IMR-90 (cell line): ENCODE results near the gene SLC25A21. TPM values are rescaled to one million over a fixed set of nuclear protein-coding genes. Genes with fewer than 3 reads are reported as not detected.
A peak's percentile ranks its signal among the peaks of the same experiment; 100 is the strongest.

ENCODE experiments used
- ATAC-seq: fragments of 200-7000 bp; cut with Tn5 transposase; 2 replicates; pipeline ENCODE4 v1.9.1; 2020; ENCODE audit warnings: low read depth, mild to moderate bottlenecking, moderate library complexity
- BruUV-seq: library from RNA; stranded (reverse); fragments of 400-500 nt; replicated peaks from 2 replicates; lab custom pipeline; 2021; lab: Mats Ljungman, UMichigan
- CTCF ChIA-PET: fragments of 300-600 bp; formaldehyde crosslinking; extraction: SDS; loops from one replicate; lab custom pipeline; 2021; ENCODE audit warnings: antibody characterized with exemption; lab: Yijun Ruan, JAX
- POLR2A ChIA-PET: fragments of 300-600 bp; sonication (Branson Sonifier 250); formaldehyde crosslinking; loops from one replicate; lab custom pipeline; 2022; ENCODE audit warnings: antibody characterized with exemption; ENCODE audit not compliant: unreplicated experiment; lab: Charles Lee
- DNase-seq: peaks from one replicate; pipeline ENCODE4 v3.0.0; 2013
- H2AFZ ChIP-seq: replicated peaks from 2 replicates; pipeline ENCODE3; 2013; ENCODE audit warnings: low read length, mild to moderate bottlenecking; ENCODE audit not compliant: poor library complexity
- H2AK5ac ChIP-seq: 2 replicates; pipeline ENCODE4 v1.6.1; 2013; ENCODE audit warnings: low read depth, low read length, inconsistent platforms
- H2AK9ac ChIP-seq: replicated peaks from 2 replicates; pipeline ENCODE3; 2013; ENCODE audit warnings: mild to moderate bottlenecking, low read depth, low read length, moderate library complexity; ENCODE audit not compliant: poor library complexity
- H2BK120ac ChIP-seq: 2 replicates; pipeline ENCODE4 v1.6.1; 2013; ENCODE audit warnings: low read depth, low read length, inconsistent platforms
- H2BK15ac ChIP-seq: 3 replicates; pipeline ENCODE4 v1.6.1; 2013; ENCODE audit warnings: low read depth, low read length, inconsistent platforms
- H2BK20ac ChIP-seq: 2 replicates; pipeline ENCODE4 v1.6.1; 2013; ENCODE audit warnings: low read depth, mild to moderate bottlenecking, inconsistent platforms, low read length, moderate library complexity
- H2BK5ac ChIP-seq: 2 replicates; pipeline ENCODE4 v1.6.1; 2013; ENCODE audit warnings: mild to moderate bottlenecking, low read depth, low read length, inconsistent platforms; ENCODE audit not compliant: poor library complexity, severe bottlenecking
- H3K14ac ChIP-seq: replicated peaks from 2 replicates; pipeline ENCODE4 v1.6.1; 2013; ENCODE audit warnings: low read depth, low read length, inconsistent platforms
- H3K18ac ChIP-seq: 2 replicates; pipeline ENCODE4 v1.6.1; 2013; ENCODE audit warnings: low read depth, low read length, control low read depth
- H3K23ac ChIP-seq: 2 replicates; pipeline ENCODE4 v1.6.1; 2013; ENCODE audit warnings: low read depth, low read length, inconsistent platforms
- H3K27ac ChIP-seq: 2 replicates; pipeline ENCODE4 v1.5.1; 2013; ENCODE audit warnings: mild to moderate bottlenecking, control low read depth, low read length; ENCODE audit not compliant: insufficient read depth
- H3K27me3 ChIP-seq: 2 replicates; pipeline ENCODE4 v1.6.1; 2013; ENCODE audit warnings: low read length; ENCODE audit not compliant: control insufficient read depth, insufficient read depth
- H3K36me3 ChIP-seq: 2 replicates; pipeline ENCODE4 v1.6.1; 2013; ENCODE audit warnings: low read length, mixed read lengths; ENCODE audit not compliant: control insufficient read depth, insufficient read depth
- H3K4ac ChIP-seq: 2 replicates; pipeline ENCODE4 v1.6.1; 2013; ENCODE audit warnings: low read depth, low read length, inconsistent platforms
- H3K4me1 ChIP-seq: 2 replicates; pipeline ENCODE4 v1.6.1; 2013; ENCODE audit warnings: low read length, mixed read lengths; ENCODE audit not compliant: control insufficient read depth, insufficient read depth
- H3K4me2 ChIP-seq: 2 replicates; pipeline ENCODE4 v1.6.1; 2013; ENCODE audit warnings: low read depth, mild to moderate bottlenecking, control low read depth, low read length, moderate library complexity
- H3K4me3 ChIP-seq: 2 replicates; pipeline ENCODE4 v1.5.1; 2013; ENCODE audit warnings: low read depth, mild to moderate bottlenecking, control low read depth, low read length, moderate library complexity; ENCODE audit not compliant: insufficient read depth
- H3K56ac ChIP-seq: 2 replicates; pipeline ENCODE4 v1.6.1; 2013; ENCODE audit warnings: low read length, inconsistent platforms; ENCODE audit not compliant: insufficient read depth; ENCODE audit errors: extremely low read depth
- H3K79me1 ChIP-seq, 2 experiments: 2 replicates each; pipeline ENCODE4 v1.6.1; 2013; ENCODE audit warnings: low read length in 2 of 2, inconsistent platforms in 1 of 2, low read depth in 1 of 2
- H3K9ac ChIP-seq: 2 replicates; pipeline ENCODE4 v1.6.1; 2013; ENCODE audit warnings: low read depth, low read length, control low read depth
- H3K9me1 ChIP-seq: 2 replicates; pipeline ENCODE4 v1.6.1; 2013; ENCODE audit warnings: low read length, inconsistent platforms; ENCODE audit not compliant: insufficient read depth
- H3K9me3 ChIP-seq: 2 replicates; pipeline ENCODE4 v1.6.1; 2013; ENCODE audit warnings: low read length; ENCODE audit not compliant: control insufficient read depth, insufficient read depth
- H4K20me1 ChIP-seq: 2 replicates; pipeline ENCODE4 v1.6.1; 2013; ENCODE audit warnings: low read length, inconsistent platforms; ENCODE audit not compliant: insufficient read depth
- H4K5ac ChIP-seq: 2 replicates; pipeline ENCODE4 v1.6.1; 2013; ENCODE audit warnings: mild to moderate bottlenecking, low read depth, low read length, control low read depth
- H4K8ac ChIP-seq, 2 experiments: 2 replicates each; pipeline ENCODE4 v1.6.1; 2013; ENCODE audit warnings: low read depth in 2 of 2, low read length in 2 of 2, control low read depth in 1 of 2, inconsistent platforms in 1 of 2
- H4K91ac ChIP-seq: 2 replicates; pipeline ENCODE4 v1.6.1; 2013; ENCODE audit warnings: low read depth, low read length, inconsistent platforms; ENCODE audit not compliant: insufficient read depth
- BHLHE40 ChIP-seq: fragments of 150-350 bp; IDR thresholded peaks from 2 replicates; pipeline ENCODE4 v1.6.1; 2016; ENCODE audit warnings: mild to moderate bottlenecking, low read depth, low read length
- CHD1 ChIP-seq: IDR thresholded peaks from 2 replicates; pipeline ENCODE4 v1.6.1; 2012; ENCODE audit warnings: low read depth, low read length, improper control_type of control experiment
- FOS ChIP-seq: fragments of 150-350 bp; IDR thresholded peaks from 2 replicates; pipeline ENCODE4 v1.6.1; 2016; ENCODE audit warnings: low read depth, low read length
- POLR2A ChIP-seq: IDR thresholded peaks from 2 replicates; pipeline ENCODE4 v1.6.1; 2012; ENCODE audit warnings: mild to moderate bottlenecking, low read depth, low read length
- RAD21 ChIP-seq: IDR thresholded peaks from 2 replicates; pipeline ENCODE4 v1.6.1; 2012; ENCODE audit warnings: low read length, improper control_type of control experiment
- WGBS, 2 experiments: methylation state at CpG; one replicate each; pipeline versions ENCODE4 v1.1.5 to v1.1.7; 2013; ENCODE audit warnings: missing lambda C conversion rate in 2 of 2; ENCODE audit not compliant: insufficient read length in 1 of 2; ENCODE audit errors: extremely low coverage in 2 of 2; 5-methylcytosine and 5-hydroxymethylcytosine counted together
- dilution Hi-C: fragments of 300-500 bp; cut with HindIII; formaldehyde crosslinking; loops from one replicate; pipeline ENCODE4 v1.14.3; 2018; ENCODE audit warnings: low sequenced_read_pairs; ENCODE audit not compliant: unreplicated experiment
- in situ Hi-C: fragments of 300-500 bp; cut with MboI; formaldehyde crosslinking; loops from 3 replicates; pipeline ENCODE4 v1.14.3; 2019; ENCODE audit warnings: low sequenced_read_pairs, inconsistent platforms, mixed read lengths
- intact Hi-C: fragments of 100-400 bp; cut with micrococcal nuclease; formaldehyde crosslinking; loops from 2 replicates; pipeline ENCODE4 v1.10.0; 2022
- polyA plus RNA-seq, 3 experiments: library from polyadenylated mRNA; depleted of rRNA; stranded (reverse); fragments of >200 nt; gene quantifications; 2 replicates each; pipeline ENCODE4 v1.2.3, GENCODE V29; 2012; ENCODE audit warnings: low replicate concordance in 1 of 3
- total RNA-seq: library from RNA; depleted of rRNA; stranded (reverse); fragments of >200 nt; gene quantifications from 2 replicates; pipeline ENCODE4 v1.2.3, GENCODE V29; 2012

Gene SLC25A21
- total and polyA plus RNA-seq, 2 of the 4 experiments (the other 2 are of a cell fraction): 0.62 to 0.90 TPM

DNA sequence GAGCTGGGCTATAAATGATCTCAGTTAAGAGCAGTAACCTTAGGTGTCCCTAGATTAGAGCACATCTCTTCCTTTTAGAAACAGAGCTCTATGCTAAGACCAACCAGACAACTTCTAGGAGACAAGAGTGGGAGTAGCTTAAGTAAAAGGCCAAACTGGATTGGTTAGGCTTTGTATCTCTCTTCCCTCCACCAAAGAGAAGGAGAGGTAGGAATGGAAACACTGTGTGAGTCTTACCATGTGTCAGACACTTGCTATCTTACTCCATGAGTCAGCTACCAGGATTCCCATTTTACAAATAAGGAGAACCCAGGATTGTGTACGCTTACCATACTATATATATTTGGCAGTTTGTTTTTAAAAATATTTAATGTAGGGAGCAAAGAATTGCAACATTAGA, 387.9 kb downstream of the SLC25A21 start:
- Histone ChIP-seq H3K36me3 (no peaks in the 10 kb centered on the region), H2BK20ac (no peak overlapping the region), H3K4me1 (no peaks in the 10 kb centered on the region), H4K20me1 (no peaks in the 10 kb centered on the region), H3K9me3 (0 out of 2 replicates have a peak, but pooled peaks cover 1% of the 10 kb centered on the region), H3K9me1 (no peaks in the 10 kb centered on the region), H2AK5ac (no peak overlapping the region), H4K8ac (no peak overlapping the region), H3K4me3 (no peak overlapping the region), H3K14ac (no peak overlapping the region), H4K5ac (no peak overlapping the region), H3K56ac (no peak overlapping the region), H3K23ac (no peak overlapping the region), H3K9ac (no peak overlapping the region), H2BK5ac (no peak overlapping the region), H3K27ac (no peak overlapping the region), H3K4ac (no peak overlapping the region), H2AFZ (no peak overlapping the region), H2BK120ac (no peak overlapping the region), H4K91ac (no peak overlapping the region), H3K4me2 (no peak overlapping the region), H2AK9ac (no peak overlapping the region), H3K27me3 (no peaks in the 10 kb centered on the region), H3K18ac (no peak overlapping the region), H2BK15ac (no peak overlapping the region), H3K79me1 (no peaks in the 10 kb centered on the region)
- no peak; the same call in 1 of the 2 replicates for ATAC-seq
- no CpG with 5 or more reads among the region's 1 CpG for WGBS, 2 experiments
- BruUV-seq: no TSS peak
- ChIA-PET CTCF (no interaction called here), POLR2A (no interaction called here)
- in situ Hi-C loops: no loop called here
- no peak for TF ChIP-seq RAD21
- no peak for TF ChIP-seq CHD1
- TF ChIP-seq FOS: no peak
- no peak for TF ChIP-seq BHLHE40
- no peak for TF ChIP-seq POLR2A
- dilution Hi-C loops: no loop called here
- intact Hi-C loops: no loop called here
- peak; percentile 3 for DNase-seq
